GM11168 (cell line): Measurements from ENCODE around the gene PLXDC2.
"Not testable (repeated sequence)": the region's sequence is repeated elsewhere in the genome, so short reads cannot be mapped to it uniquely, and the experiment has no call there.

ENCODE experiments used
- in situ Hi-C: fragments of 300-500 bp; cut with MboI; formaldehyde crosslinking; loops from one replicate; pipeline ENCODE4 v1.12.0; 2022; ENCODE audit warnings: low sequenced_read_pairs; ENCODE audit not compliant: unreplicated experiment

PLXDC2 gene

GRCh38 chr10:20006169-20006870 is 190.1 kb downstream of the PLXDC2 start:
- in situ Hi-C loops: no loop called here

DNA sequence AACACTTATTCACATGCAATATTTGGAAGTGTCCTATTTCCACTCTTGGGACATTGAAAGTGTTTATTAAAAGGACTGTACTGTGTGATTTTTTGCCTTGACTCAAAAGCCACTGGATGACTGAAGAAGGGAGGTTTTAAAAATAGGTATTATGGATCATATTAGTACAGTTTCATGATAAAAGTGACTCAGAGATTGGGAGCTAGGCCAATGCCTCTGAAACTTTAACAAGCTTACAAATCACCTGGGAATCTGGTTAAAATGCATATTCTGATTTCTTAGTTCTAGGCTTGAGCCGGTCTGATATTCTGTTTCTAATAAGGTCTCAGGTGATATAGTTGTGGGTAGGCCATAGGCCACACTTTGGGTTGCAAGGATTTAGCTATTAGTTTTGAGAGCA is 191.2 kb downstream of the PLXDC2 start:
- in situ Hi-C loops: no loop called here

DNA sequence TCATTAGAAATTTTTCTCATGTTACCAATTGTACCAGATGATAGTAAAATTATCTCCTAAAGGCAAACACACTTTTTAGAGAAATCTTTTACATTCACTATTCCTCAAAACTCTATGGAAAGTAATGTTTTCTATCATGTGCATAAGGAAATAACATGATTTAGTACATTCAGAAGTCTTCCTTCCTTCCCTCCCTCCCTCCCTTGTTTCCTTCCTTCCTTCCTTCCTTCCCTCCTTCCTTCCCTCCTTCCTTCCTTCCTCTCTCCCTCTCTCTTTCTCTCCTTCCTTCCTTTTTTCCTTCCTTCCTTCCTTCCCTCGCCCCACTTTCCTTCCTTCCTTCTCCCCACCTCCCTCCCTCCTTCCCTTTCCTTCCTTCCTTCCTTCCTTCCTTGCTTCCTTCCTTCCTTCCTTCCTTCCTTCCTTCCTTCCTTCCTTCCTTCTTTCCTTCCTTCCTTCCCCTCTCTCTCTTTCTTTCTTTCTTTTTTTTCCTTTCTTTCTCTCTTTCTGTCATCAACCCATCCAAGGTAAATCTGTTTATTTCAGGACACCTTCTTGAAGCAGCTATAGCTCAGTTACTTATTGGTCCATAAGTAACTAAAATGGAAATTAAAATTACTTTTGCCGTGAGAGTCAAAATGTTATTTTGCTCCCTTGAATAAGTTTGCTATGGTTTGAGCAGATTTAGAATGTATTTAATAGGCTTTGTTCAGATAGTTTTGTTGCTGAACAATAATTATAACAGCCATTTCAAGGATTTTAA is 197.9 kb downstream of the PLXDC2 start:
- in situ Hi-C loops: no loop called here

GRCh38 chr10:20017961-20018360 is 201.7 kb downstream of the PLXDC2 start:
- in situ Hi-C loops: no loop called here

DNA sequence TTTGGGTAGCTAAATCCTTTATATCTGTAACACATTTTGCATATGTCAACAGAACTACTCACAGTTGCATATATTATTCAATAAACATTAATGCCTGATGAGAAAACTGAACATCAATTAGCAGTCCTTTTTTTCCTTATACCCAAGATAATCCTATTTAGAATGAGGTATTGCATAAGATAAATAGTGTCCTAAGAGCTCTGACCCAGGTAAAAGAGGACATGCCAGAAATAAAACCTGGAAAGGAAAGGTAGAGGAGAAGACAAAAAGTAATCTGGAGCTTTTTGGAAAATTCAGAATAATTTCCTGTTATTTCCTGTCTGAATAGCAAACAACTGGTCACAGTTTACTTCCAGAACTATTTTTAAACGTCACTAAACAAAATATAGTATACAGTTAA is 204.4 kb downstream of the PLXDC2 start:
- in situ Hi-C loops: no loop called here

DNA sequence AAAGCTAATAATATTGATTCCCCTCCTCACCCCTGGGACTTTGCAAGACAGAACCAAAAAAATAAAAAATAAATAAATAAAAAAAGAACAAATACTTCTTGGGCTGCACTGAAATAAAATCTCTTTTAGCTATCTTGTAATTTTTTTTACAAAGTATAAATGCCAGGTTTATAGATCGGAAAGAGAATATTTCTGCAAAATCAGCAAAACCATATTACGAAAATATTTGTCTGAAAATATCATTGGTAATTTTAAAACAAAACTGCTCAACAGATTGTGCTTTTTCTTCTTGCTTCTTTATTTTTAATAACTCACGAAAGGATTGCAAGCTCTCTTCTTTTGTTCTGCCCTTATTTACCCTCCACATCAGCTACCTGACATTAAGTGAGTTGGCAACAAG is 213.3 kb downstream of the PLXDC2 start:
- in situ Hi-C loops: no loop called here

GRCh38 chr10:20033476-20033875 is 217.2 kb downstream of the PLXDC2 start:
- in situ Hi-C loops: no loop called here

GRCh38 chr10:20034732-20035131 is 218.5 kb downstream of the PLXDC2 start:
- in situ Hi-C loops: no loop called here

DNA sequence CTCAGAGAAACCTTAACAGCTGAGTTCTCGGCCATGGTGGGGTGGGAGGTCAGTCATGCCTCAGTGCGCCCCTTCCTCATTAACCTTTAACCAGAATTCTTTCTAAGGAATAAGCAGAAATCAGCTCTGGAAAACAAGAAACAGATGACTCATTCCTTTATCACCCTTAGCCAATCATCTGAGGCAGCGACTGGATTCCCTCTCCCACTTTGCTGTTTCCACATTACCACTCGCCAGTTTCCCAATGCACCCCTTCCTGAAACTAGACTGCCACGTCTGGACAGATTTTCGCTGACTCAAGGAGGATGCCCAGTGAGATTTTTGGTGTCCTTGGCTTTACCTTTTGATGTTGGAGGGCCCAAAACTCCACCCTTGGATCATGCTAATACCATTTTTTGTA is 223.8 kb downstream of the PLXDC2 start:
- in situ Hi-C loops: no loop called here

- in situ Hi-C loops: no loop called here
Measured at GRCh38 chr10:20041931-20042330, 225.7 kb downstream of the PLXDC2 start.

- in situ Hi-C loops: not testable (repeated sequence)
Measured at GRCh38 chr10:20045100-20045499, 228.9 kb downstream of the PLXDC2 start.

- in situ Hi-C loops: no loop called here
Measured at GRCh38 chr10:20048161-20048560, 231.9 kb downstream of the PLXDC2 start.

DNA sequence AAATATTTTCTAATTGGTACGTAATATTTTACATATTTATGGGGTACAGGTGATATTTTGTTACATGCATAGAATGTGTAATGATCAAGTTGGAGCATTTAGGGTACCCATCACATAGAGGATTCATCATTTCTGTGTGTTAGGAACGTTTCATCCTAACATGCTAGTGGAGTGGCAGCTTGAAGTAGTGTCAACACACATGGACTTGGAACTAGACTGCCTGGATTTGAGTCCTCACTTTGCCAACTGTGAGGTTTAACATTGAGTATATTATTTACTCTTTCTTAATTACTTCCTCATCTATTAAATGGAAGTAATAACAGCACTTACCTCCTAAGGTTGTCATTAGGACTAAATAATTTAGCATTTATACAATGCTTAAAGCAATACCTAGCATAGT is 241.9 kb downstream of the PLXDC2 start:
- in situ Hi-C loops: no loop called here

- in situ Hi-C loops: no loop called here
Measured at GRCh38 chr10:20059084-20059835, 243.0 kb downstream of the PLXDC2 start.

- in situ Hi-C loops: no loop called here
Measured at GRCh38 chr10:20065814-20066213, 249.6 kb downstream of the PLXDC2 start.

- in situ Hi-C loops: no loop called here
Measured at GRCh38 chr10:20073167-20073566, 256.9 kb downstream of the PLXDC2 start.

GRCh38 chr10:20075713-20076112 is 259.5 kb downstream of the PLXDC2 start:
- in situ Hi-C loops: no loop called here

GRCh38 chr10:20084451-20084850 is 268.2 kb downstream of the PLXDC2 start:
- in situ Hi-C loops: no loop called here

DNA sequence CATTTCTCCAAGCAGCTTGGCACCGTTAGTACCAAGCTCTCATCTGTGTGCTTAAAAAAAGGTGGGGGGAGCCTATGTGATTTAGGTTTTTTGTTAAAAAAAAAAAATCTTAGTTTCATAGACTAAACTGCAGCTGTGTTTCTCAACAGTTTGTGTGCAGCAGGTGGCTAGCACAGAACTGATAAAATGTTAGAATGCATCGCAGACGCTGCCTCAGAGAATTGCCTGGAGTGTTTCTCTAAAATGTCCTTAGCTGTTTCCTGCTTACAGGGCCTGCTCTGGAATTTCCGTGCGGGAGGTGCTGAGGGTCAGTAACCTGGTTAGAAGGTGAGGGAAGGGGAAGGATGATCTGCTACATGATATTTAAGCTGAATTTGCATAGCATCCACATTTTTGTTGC is 268.9 kb downstream of the PLXDC2 start:
- in situ Hi-C loops: no loop called here

DNA sequence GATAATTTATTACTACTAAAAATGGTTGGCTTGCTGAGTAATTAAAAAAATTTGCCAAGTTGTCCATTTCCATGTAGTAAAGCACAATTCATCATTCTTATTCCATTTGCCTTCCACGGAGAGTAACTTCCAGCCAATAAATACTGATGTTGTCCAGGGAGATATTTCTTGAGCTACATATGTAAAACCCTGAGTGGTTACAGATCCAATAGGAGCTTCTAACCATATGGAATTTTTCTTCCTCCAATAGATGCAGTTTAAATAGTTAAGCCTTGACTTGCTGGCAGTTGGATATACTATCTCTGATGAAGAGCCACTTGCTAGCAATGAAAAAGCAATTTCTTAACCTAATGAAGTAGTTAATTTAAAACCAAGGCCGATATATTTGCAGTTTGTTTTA is 271.1 kb downstream of the PLXDC2 start:
- in situ Hi-C loops: no loop called here

DNA sequence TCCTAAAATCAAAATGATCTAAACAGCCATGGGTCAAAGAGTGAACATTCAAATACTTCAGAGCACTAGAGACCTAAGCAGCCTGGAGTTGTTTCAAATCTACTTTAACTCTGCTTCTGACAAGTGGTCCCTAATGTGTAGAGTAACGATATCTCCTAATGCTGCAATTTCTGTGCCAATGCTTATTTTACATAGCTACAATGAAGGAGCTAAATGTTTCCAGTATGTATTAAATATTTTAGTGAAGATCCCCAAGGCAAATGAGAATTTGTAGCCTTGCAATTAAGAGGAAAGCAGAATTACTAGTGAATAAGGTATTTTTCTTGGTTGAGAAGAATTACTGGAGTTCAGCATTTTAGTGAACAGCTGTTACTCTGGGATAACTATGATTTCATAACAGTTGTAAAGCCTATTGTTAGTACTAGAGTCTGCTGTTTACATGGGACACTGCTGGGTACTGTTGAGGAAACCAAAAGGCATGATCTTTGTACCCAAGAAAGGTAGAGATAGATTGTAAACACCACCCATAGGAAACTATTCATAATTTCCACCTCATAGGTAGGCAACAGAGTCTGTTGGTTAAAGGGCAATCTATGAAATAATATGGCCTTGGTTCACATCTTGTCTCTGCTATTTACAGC is 271.9 kb downstream of the PLXDC2 start:
- in situ Hi-C loops: no loop called here
